AG10803 (cell line): ENCODE measurements around the gene TRIM8.

Experiments used
- DNase-seq: peaks from one replicate; pipeline ENCODE4 v3.0.0; 2010; ENCODE audit warnings: low read depth
- H3K4me3 ChIP-seq: 2 replicates; pipeline ENCODE4 v1.5.1; 2011; ENCODE audit warnings: mild to moderate bottlenecking, low read length, control low read depth
- CTCF ChIP-seq: conservative IDR thresholded peaks from 2 replicates; pipeline ENCODE4 v1.5.1; 2011; ENCODE audit warnings: mild to moderate bottlenecking, low read length, control low read depth, inconsistent platforms

Gene TRIM8

GRCh38 chr10:102673236-102673818 lies 29.0 kb downstream of the TRIM8 start:
- no peak for DNase-seq
- no peak for TF ChIP-seq CTCF
- H3K4me3 ChIP-seq: no peak overlapping the region

- no peak for TF ChIP-seq CTCF
- peak overlapping the region; percentile 41 for H3K4me3 ChIP-seq
- DNase-seq: peak; percentile 68
Observed at GRCh38 chr10:102673819-102674511, 29.7 kb downstream of the TRIM8 start.

- no peak for DNase-seq
- no peak for TF ChIP-seq CTCF
- no peak overlapping the region for H3K4me3 ChIP-seq
Observed at GRCh38 chr10:102674566-102674965, 30.3 kb downstream of the TRIM8 start.

- TF ChIP-seq CTCF: no peak
- no peak for DNase-seq
Observed at GRCh38 chr10:102675011-102675665, 30.9 kb downstream of the TRIM8 start.

GRCh38 chr10:102675666-102676533 lies 31.6 kb downstream of the TRIM8 start:
- peak; percentile 96 for DNase-seq
- TF ChIP-seq CTCF: no peak

More at GRCh38 chr10:102675011-102675665, 30.9 kb downstream of the TRIM8 start:
- peak overlapping the region; percentile 27; the same call in 1 of the 2 replicates for H3K4me3 ChIP-seq

GRCh38 chr10:102676534-102677315 lies 32.4 kb downstream of the TRIM8 start:
- TF ChIP-seq CTCF: no peak
- DNase-seq: no peak
- peak overlapping the region; percentile 31; the same call in 1 of the 2 replicates for H3K4me3 ChIP-seq

More at GRCh38 chr10:102675666-102676533, 31.6 kb downstream of the TRIM8 start:
- H3K4me3 ChIP-seq: peak overlapping the region; percentile 27
